ENCODE measurements around the gene RBP5.
"Not testable (repeated sequence)": the region's sequence is repeated elsewhere in the genome, so short reads cannot be mapped to it uniquely, and the experiment has no call there.

- TF ChIP-seq, protein P1, sequence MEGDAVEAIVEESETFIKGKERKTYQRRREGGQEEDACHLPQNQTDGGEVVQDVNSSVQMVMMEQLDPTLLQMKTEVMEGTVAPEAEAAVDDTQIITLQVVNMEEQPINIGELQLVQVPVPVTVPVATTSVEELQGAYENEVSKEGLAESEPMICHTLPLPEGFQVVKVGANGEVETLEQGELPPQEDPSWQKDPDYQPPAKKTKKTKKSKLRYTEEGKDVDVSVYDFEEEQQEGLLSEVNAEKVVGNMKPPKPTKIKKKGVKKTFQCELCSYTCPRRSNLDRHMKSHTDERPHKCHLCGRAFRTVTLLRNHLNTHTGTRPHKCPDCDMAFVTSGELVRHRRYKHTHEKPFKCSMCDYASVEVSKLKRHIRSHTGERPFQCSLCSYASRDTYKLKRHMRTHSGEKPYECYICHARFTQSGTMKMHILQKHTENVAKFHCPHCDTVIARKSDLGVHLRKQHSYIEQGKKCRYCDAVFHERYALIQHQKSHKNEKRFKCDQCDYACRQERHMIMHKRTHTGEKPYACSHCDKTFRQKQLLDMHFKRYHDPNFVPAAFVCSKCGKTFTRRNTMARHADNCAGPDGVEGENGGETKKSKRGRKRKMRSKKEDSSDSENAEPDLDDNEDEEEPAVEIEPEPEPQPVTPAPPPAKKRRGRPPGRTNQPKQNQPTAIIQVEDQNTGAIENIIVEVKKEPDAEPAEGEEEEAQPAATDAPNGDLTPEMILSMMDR (IDR thresholded peaks at IDR 0.05): not testable (repeated sequence)
- TF ChIP-seq POLR2A (IDR thresholded peaks at IDR 0.05): not testable (repeated sequence)
These were observed 21.5 kb downstream of the RBP5 start for GRCh38 chr12:7107181-7107580.

Data from adrenal gland (tissue), 5 donors.